NCI-H1417 (cell line): ENCODE results near the gene KCTD2.
"Not testable (repeated sequence)": the region's sequence is repeated elsewhere in the genome, so short reads cannot be mapped to it uniquely, and the experiment has no call there.

ENCODE experiments used
- DNase-seq, 3 experiments: peaks; one replicate each; lab custom pipeline; 2025; lab: John Stamatoyannopoulos, UW

KCTD2 gene

GRCh38 chr17:75051941-75052340, 4.9 kb downstream of the KCTD2 start:
- DNase-seq = no peak

GRCh38 chr17:75059369-75060345, 12.6 kb downstream of the KCTD2 start:
- DNase-seq = peak in 2 of 3 experiments; percentile 3 to 31

GRCh38 chr17:75060434-75061054, 13.5 kb downstream of the KCTD2 start:
- no peak for DNase-seq

- no peak for DNase-seq
Observed at GRCh38 chr17:75061055-75061438, 14.0 kb downstream of the KCTD2 start.

- DNase-seq = no peak
Observed at GRCh38 chr17:75061618-75062017, 14.6 kb downstream of the KCTD2 start.

GRCh38 chr17:75063201-75063600, 16.2 kb downstream of the KCTD2 start:
- DNase-seq = no peak

- DNase-seq = no peak
Observed at GRCh38 chr17:75063626-75064025, 16.6 kb downstream of the KCTD2 start.

- DNase-seq = no peak
Observed at GRCh38 chr17:75064040-75064439, 17.0 kb downstream of the KCTD2 start.

- DNase-seq = no peak
Observed at GRCh38 chr17:75064460-75064859, 17.4 kb downstream of the KCTD2 start.

GRCh38 chr17:75064867-75065561, 18.0 kb downstream of the KCTD2 start:
- no peak for DNase-seq

GRCh38 chr17:75065562-75066151, 18.6 kb downstream of the KCTD2 start:
- no peak for DNase-seq

- DNase-seq = no peak
Observed at GRCh38 chr17:75067856-75068255, 20.8 kb downstream of the KCTD2 start.

GRCh38 chr17:75068750-75069149, 21.7 kb downstream of the KCTD2 start:
- no peak for DNase-seq

- peak in 1 of 3 experiments; percentile 35 for DNase-seq
Observed at GRCh38 chr17:75069783-75070182, 22.8 kb downstream of the KCTD2 start.

- not testable (repeated sequence) for DNase-seq
Observed at GRCh38 chr17:75071478-75072271, 24.6 kb downstream of the KCTD2 start.

GRCh38 chr17:75072909-75073308, 25.9 kb downstream of the KCTD2 start:
- not testable (repeated sequence) for DNase-seq

GRCh38 chr17:75073618-75074047, 26.6 kb downstream of the KCTD2 start:
- no peak for DNase-seq

GRCh38 chr17:75074532-75074931, 27.5 kb downstream of the KCTD2 start:
- DNase-seq = no peak

- DNase-seq = no peak
Observed at GRCh38 chr17:75075597-75076336, 28.7 kb downstream of the KCTD2 start.

GRCh38 chr17:75077072-75077495, 30.1 kb downstream of the KCTD2 start:
- DNase-seq = no peak
